ENCODE data around the gene NFATC2.

NFATC2 gene

DNA sequence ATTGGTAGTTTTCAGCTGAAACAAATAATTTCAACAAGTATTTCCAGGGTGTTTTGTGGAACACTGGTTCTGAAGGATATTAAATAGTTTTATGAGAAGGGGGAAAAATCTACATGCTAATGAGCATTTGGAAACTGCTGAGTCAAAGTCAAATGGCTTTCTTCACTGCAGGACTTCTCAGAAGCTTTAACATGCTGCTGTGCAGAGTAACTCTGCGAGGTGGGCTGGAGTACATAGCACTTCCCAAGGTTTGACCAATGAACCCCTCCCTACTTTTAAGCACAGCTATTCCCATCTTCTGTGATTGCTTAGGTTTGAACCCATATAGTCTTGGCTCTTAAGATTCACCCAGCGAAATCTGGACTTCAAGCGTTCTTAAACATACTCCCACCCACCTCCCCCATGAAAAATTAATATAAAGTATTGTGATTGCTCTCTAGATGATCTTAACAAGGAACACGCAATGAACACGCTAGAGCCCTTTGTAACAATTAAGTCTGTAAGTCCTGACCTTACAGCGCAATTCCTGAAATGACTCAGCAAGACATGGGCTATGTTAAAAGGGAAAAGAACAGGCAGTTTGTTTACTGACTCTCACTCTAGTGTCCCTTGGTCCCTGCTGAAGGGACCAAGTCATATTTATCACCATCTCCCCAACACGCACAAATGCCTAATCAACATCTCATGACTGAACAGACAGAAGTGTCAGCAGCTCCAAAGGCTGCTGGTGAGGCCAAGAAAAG is 105.2 kb downstream of the NFATC2 start:
- TF ChIP-seq, protein P1, sequence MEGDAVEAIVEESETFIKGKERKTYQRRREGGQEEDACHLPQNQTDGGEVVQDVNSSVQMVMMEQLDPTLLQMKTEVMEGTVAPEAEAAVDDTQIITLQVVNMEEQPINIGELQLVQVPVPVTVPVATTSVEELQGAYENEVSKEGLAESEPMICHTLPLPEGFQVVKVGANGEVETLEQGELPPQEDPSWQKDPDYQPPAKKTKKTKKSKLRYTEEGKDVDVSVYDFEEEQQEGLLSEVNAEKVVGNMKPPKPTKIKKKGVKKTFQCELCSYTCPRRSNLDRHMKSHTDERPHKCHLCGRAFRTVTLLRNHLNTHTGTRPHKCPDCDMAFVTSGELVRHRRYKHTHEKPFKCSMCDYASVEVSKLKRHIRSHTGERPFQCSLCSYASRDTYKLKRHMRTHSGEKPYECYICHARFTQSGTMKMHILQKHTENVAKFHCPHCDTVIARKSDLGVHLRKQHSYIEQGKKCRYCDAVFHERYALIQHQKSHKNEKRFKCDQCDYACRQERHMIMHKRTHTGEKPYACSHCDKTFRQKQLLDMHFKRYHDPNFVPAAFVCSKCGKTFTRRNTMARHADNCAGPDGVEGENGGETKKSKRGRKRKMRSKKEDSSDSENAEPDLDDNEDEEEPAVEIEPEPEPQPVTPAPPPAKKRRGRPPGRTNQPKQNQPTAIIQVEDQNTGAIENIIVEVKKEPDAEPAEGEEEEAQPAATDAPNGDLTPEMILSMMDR (IDR thresholded peaks at IDR 0.05; ENCODE audit: borderline replicate concordance, insufficient read depth, low read depth, low read length): no peak
- no peak overlapping the region for H3K4me3 ChIP-seq (ENCODE audit: low read depth, low read length)

DNA sequence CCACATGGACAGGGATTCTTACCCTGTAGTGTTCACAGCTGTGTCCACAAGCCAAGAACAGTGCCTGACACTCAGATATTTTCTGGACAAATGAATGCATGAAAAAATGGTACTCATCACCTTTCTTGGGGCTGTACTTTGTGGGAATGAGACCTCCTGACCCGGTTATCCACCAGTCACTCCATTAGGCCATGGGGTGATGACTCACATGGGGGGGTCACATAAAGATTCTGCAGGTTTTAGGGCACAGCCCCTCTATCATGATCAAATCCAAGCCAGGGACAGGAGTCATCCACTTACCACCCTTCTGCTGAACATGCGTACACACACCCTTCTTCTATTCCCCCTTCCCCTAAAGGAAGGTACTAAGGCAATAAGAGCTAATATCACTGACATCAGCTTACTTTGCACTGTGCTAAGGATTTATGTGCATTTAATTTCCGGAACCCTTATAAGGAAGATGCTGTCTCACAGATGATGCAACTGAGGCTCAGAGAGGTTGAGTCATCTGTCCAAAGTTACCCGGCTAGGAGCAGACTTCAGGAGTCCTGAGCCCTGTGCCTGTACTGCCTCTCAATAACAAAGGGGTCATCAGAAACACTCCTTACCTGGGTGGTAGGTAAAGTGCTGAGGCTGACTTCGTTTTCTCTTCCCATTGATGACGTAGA is 107.8 kb downstream of the NFATC2 start:
- TF ChIP-seq, protein P1 (IDR thresholded peaks at IDR 0.05; ENCODE audit: borderline replicate concordance, insufficient read depth, low read depth, low read length): no peak
- no peak overlapping the region for H3K4me3 ChIP-seq (ENCODE audit: low read depth, low read length)

- TF ChIP-seq, protein P1 (IDR thresholded peaks at IDR 0.05; ENCODE audit: borderline replicate concordance, insufficient read depth, low read depth, low read length): no peak
- H3K4me3 ChIP-seq (ENCODE audit: low read depth, low read length): no peak overlapping the region
Observed at GRCh38 chr20:51434026-51434425, 108.5 kb downstream of the NFATC2 start.

- H3K4me3 ChIP-seq (ENCODE audit: low read depth, low read length): no peak overlapping the region
- TF ChIP-seq, protein P1 (IDR thresholded peaks at IDR 0.05; ENCODE audit: borderline replicate concordance, insufficient read depth, low read depth, low read length): no peak
Observed at GRCh38 chr20:51432875-51433274, 109.6 kb downstream of the NFATC2 start.

DNA sequence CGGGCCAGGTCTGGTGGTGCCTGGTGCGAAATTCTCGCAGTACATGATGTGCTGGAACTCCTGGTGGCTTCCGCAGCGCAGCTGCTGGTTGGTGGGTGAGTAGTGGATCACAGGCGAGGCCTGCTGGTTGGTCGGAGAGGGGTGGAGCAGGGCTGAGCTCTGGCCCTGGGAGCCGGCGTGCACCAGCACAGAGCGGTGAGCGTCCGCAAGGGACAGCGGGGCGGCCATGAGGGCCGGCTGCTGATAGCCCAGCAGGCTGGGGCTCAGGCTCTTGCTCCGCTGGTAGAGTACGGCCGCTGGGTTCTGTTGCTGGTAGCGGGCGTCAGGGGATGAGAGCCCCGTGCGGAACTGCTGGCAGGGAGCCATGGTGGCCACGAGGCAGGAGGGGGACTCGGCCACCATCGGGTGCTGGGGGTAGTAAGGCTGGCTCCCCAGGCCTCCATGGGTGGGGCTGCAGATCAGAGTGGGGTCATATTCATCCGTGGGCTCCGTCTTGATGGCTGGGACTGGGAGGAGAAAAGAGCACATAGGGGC is 110.2 kb downstream of the NFATC2 start:
- H3K4me3 ChIP-seq (ENCODE audit: low read depth, low read length): no peak overlapping the region
- TF ChIP-seq, protein P1 (IDR thresholded peaks at IDR 0.05; ENCODE audit: borderline replicate concordance, insufficient read depth, low read depth, low read length): no peak

DNA sequence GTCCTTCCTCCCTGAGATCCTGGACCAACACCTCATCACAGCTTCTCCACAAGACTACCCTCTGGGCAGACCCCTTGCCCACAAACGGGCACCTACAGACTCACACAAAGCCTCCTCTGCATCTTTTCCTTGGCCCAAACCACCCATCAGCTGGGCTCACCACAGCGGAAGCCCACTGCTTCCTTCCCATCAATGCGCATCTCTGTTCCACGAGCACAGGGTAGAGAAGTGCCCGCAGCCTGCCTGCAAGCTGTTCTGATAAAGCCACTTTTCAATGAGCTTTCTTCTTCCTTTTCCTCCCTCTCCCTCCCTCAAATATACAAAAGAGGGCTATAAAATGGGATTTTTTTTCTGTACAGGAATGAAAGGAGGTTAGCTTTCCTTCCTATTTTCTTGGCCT is 111.2 kb downstream of the NFATC2 start:
- TF ChIP-seq, protein P1 (IDR thresholded peaks at IDR 0.05; ENCODE audit: borderline replicate concordance, insufficient read depth, low read depth, low read length): no peak
- H3K4me3 ChIP-seq (ENCODE audit: low read depth, low read length): no peak overlapping the region

Data from GM12875 (cell line).